Endothelial cell of umbilical vein (primary cell): Measurements from ENCODE around the gene NCK2.

Experiments
- EZH2 ChIP-seq: IDR thresholded peaks from 2 replicates; pipeline ENCODE4 v1.6.1; 2012; ENCODE audit warnings: borderline replicate concordance, low read depth, mild to moderate bottlenecking, moderate library complexity, low read length, inconsistent platforms; ENCODE audit not compliant: severe bottlenecking
- FOS ChIP-seq: IDR thresholded peaks from 2 replicates; pipeline ENCODE4 v1.6.1; 2011; ENCODE audit warnings: mild to moderate bottlenecking, low read length, moderate library complexity, borderline replicate concordance; ENCODE audit not compliant: insufficient read depth
- JUN ChIP-seq: IDR thresholded peaks from 2 replicates; pipeline ENCODE4 v1.6.1; 2011; ENCODE audit warnings: borderline replicate concordance, low read depth; ENCODE audit not compliant: insufficient read length, insufficient read depth
- MYC ChIP-seq: IDR thresholded peaks from one replicate; pipeline ENCODE4 v1.6.1; 2011; ENCODE audit warnings: mild to moderate bottlenecking, low read depth, low read length
- POLR2A ChIP-seq: IDR thresholded peaks from 2 replicates; pipeline ENCODE4 v1.6.1; 2012; ENCODE audit warnings: low read depth, mild to moderate bottlenecking, control low read depth, low read length
- POLR2AphosphoS5 ChIP-seq: IDR thresholded peaks from 2 replicates; pipeline ENCODE4 v1.6.1; 2012; ENCODE audit warnings: low read depth, mild to moderate bottlenecking, control low read depth, low read length, moderate library complexity; ENCODE audit not compliant: insufficient read depth
- TF ChIP-seq, protein P1 (sequence below), 2 donors: IDR thresholded peaks; 1 replicate in 1 of 2; 2 replicates in 1 of 2; pipeline ENCODE4 v1.5.1; 2011; ENCODE audit warnings: low read length in 2 of 2, mild to moderate bottlenecking in 2 of 2, moderate library complexity in 2 of 2, control low read depth in 1 of 2, inconsistent platforms in 1 of 2, low read depth in 1 of 2; ENCODE audit not compliant: insufficient read depth in 1 of 2; ENCODE audit errors: extremely low read depth in 1 of 2
- TF ChIP-seq, protein P2 (sequence below): IDR thresholded peaks from 2 replicates; pipeline ENCODE4 v1.6.1; 2011; ENCODE audit not compliant: insufficient read depth, insufficient read length

GRCh38 chr2:105785095-105785847 is 40.6 kb downstream of the NCK2 start:
- no peak for TF ChIP-seq EZH2
- TF ChIP-seq, protein P1, sequence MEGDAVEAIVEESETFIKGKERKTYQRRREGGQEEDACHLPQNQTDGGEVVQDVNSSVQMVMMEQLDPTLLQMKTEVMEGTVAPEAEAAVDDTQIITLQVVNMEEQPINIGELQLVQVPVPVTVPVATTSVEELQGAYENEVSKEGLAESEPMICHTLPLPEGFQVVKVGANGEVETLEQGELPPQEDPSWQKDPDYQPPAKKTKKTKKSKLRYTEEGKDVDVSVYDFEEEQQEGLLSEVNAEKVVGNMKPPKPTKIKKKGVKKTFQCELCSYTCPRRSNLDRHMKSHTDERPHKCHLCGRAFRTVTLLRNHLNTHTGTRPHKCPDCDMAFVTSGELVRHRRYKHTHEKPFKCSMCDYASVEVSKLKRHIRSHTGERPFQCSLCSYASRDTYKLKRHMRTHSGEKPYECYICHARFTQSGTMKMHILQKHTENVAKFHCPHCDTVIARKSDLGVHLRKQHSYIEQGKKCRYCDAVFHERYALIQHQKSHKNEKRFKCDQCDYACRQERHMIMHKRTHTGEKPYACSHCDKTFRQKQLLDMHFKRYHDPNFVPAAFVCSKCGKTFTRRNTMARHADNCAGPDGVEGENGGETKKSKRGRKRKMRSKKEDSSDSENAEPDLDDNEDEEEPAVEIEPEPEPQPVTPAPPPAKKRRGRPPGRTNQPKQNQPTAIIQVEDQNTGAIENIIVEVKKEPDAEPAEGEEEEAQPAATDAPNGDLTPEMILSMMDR (IDR thresholded peaks at IDR 0.05; ENCODE audit: extremely low read depth in 1 of 2, insufficient read depth in 1 of 2, low read depth in 1 of 2, low read length in 2 of 2): no peak
- no peak for TF ChIP-seq POLR2AphosphoS5
- no peak for TF ChIP-seq POLR2A
- TF ChIP-seq JUN: no peak
- TF ChIP-seq, protein P2, sequence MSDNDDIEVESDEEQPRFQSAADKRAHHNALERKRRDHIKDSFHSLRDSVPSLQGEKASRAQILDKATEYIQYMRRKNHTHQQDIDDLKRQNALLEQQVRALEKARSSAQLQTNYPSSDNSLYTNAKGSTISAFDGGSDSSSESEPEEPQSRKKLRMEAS: no peak
- no peak for TF ChIP-seq MYC
- no peak for TF ChIP-seq FOS
